Endothelial cell (in vitro differentiated cells): Measurements from ENCODE around the gene COA4. TPM values are rescaled to one million over a fixed set of nuclear protein-coding genes. Genes with fewer than 3 reads are reported as not detected.

Experiments used
- DNase-seq: peaks from one replicate; pipeline ENCODE4 v3.0.0; 2021; ENCODE audit warnings: low spot score
- H3K27ac Mint-ChIP-seq: one replicate; pipeline ENCODE4 v1.8.0; 2021; ENCODE audit warnings: mixed read lengths, inconsistent platforms; ENCODE audit not compliant: unreplicated experiment
- H3K27me3 Mint-ChIP-seq: one replicate; pipeline ENCODE4 v1.8.0; 2021; ENCODE audit warnings: mild to moderate bottlenecking, moderate library complexity, mixed read lengths, inconsistent platforms; ENCODE audit not compliant: unreplicated experiment
- H3K36me3 Mint-ChIP-seq: one replicate; pipeline ENCODE4 v1.8.0; 2021; ENCODE audit warnings: mild to moderate bottlenecking, low read depth, mixed read lengths, inconsistent platforms; ENCODE audit not compliant: unreplicated experiment
- H3K4me1 Mint-ChIP-seq: one replicate; pipeline ENCODE4 v1.8.0; 2021; ENCODE audit warnings: mild to moderate bottlenecking, mixed read lengths, inconsistent platforms; ENCODE audit not compliant: unreplicated experiment
- H3K4me3 Mint-ChIP-seq: one replicate; pipeline ENCODE4 v1.8.0; 2021; ENCODE audit warnings: mild to moderate bottlenecking, mixed read lengths, inconsistent platforms; ENCODE audit not compliant: unreplicated experiment
- H3K9me3 Mint-ChIP-seq: one replicate; pipeline ENCODE4 v1.8.0; 2021; ENCODE audit warnings: mixed read lengths, inconsistent platforms; ENCODE audit not compliant: unreplicated experiment
- total RNA-seq: library from RNA; stranded (reverse); fragmentation: NEBNext Ultra II Directional; extraction: Animal tissue kit (Norgen Biotek cat#: 25700); gene quantifications from one replicate; pipeline ENCODE4 v1.2.1, GENCODE V29; 2021; ENCODE audit not compliant: unreplicated experiment
- TF ChIP-seq, protein P1 (sequence below): fragments of 200-600 bp; sonication (generic); IDR thresholded peaks from one replicate; pipeline ENCODE4 v1.5.0; 2021; ENCODE audit warnings: antibody characterized with exemption; ENCODE audit not compliant: unreplicated experiment

COA4 gene
- total RNA-seq, 1 donor from 2014 or later, result 33.9 TPM

- H3K4me1 Mint-ChIP-seq, result peaks cover 3% of the 10 kb centered on the region
- DNase-seq, result no peak
- no peaks in the 10 kb centered on the region for H3K9me3 Mint-ChIP-seq
- no peak overlapping the region for H3K27ac Mint-ChIP-seq
- no peak overlapping the region for H3K4me3 Mint-ChIP-seq
- no peaks in the 10 kb centered on the region for H3K27me3 Mint-ChIP-seq
- H3K36me3 Mint-ChIP-seq, result no peaks in the 10 kb centered on the region
- TF ChIP-seq, protein P1, sequence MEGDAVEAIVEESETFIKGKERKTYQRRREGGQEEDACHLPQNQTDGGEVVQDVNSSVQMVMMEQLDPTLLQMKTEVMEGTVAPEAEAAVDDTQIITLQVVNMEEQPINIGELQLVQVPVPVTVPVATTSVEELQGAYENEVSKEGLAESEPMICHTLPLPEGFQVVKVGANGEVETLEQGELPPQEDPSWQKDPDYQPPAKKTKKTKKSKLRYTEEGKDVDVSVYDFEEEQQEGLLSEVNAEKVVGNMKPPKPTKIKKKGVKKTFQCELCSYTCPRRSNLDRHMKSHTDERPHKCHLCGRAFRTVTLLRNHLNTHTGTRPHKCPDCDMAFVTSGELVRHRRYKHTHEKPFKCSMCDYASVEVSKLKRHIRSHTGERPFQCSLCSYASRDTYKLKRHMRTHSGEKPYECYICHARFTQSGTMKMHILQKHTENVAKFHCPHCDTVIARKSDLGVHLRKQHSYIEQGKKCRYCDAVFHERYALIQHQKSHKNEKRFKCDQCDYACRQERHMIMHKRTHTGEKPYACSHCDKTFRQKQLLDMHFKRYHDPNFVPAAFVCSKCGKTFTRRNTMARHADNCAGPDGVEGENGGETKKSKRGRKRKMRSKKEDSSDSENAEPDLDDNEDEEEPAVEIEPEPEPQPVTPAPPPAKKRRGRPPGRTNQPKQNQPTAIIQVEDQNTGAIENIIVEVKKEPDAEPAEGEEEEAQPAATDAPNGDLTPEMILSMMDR, result no peak
Observed at GRCh38 chr11:73838443-73839122, 38.1 kb downstream of the COA4 start.

GRCh38 chr11:73833067-73833466 lies 43.6 kb downstream of the COA4 start:
- Mint-ChIP-seq H3K27ac (no peak overlapping the region), H3K4me1 (peaks cover 3% of the 10 kb centered on the region), H3K36me3 (peaks cover 4% of the 10 kb centered on the region), H3K9me3 (no peaks in the 10 kb centered on the region), H3K27me3 (peaks cover 1% of the 10 kb centered on the region), H3K4me3 (no peak overlapping the region)
- TF ChIP-seq, protein P1, result no peak
- DNase-seq, result no peak

DNA sequence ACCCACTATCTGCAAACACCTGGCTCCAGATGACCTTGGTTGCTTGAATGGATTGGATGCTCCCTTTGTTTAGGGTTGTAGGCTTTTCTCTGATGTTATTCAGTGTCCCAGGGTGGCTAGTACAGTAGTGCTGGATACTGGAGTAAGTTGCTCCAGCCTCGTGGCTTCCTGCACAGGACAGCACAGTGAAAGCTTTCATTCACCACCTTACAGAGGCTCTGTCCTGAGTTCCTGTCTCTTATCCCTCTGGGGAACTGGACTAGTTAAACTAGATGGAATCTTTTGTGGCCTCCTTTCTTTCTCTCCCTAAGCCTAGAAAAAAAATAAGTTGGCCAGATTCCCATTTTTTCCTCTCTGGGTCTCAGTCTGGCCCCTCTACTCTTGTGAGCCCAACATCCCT lies 46.4 kb downstream of the COA4 start:
- Mint-ChIP-seq H3K9me3 (no peaks in the 10 kb centered on the region), H3K4me3 (no peak overlapping the region), H3K4me1 (peaks cover 3% of the 10 kb centered on the region), H3K27me3 (peaks cover 1% of the 10 kb centered on the region), H3K27ac (no peak overlapping the region), H3K36me3 (peaks cover 8% of the 10 kb centered on the region)
- no peak for DNase-seq
- TF ChIP-seq, protein P1, result no peak

Other genes starting within 250 kb of the COA4 start
- 16.9 TPM for gene PLEKHB1, start 230.3 kb downstream of the COA4 start, total RNA-seq
- gene RAB6A, start 115.8 kb downstream of the COA4 start, total RNA-seq, result 125 TPM
- 21.7 TPM for gene MRPL48, start 89.0 kb downstream of the COA4 start, total RNA-seq
- 20.3 TPM for gene PAAF1, start 153 bp upstream of the COA4 start, total RNA-seq
- gene DNAJB13, start 74.2 kb upstream of the COA4 start, total RNA-seq, result 0.36 TPM
- 12.8 TPM for gene UCP2, start 106.0 kb upstream of the COA4 start, total RNA-seq
- gene UCP3, start 132.2 kb upstream of the COA4 start, total RNA-seq, result 1.6 TPM